NB4 (cell line): Measurements from ENCODE around the gene MSN.

ENCODE experiments used
- DNase-seq: peaks from one replicate; pipeline ENCODE4 v3.0.0; 2010; ENCODE audit warnings: low read depth
- H3K4me3 ChIP-seq: one replicate; pipeline ENCODE4 v1.5.1; 2011; ENCODE audit warnings: mild to moderate bottlenecking, low read depth, low read length, moderate library complexity
- MYC ChIP-seq: IDR thresholded peaks from 2 replicates; pipeline ENCODE4 v1.6.1; 2011; ENCODE audit warnings: low read depth, low read length
- POLR2A ChIP-seq: IDR thresholded peaks from 2 replicates; pipeline ENCODE4 v1.6.1; 2011; ENCODE audit warnings: mild to moderate bottlenecking; ENCODE audit not compliant: insufficient read length; ENCODE audit errors: extremely low read depth
- TF ChIP-seq, protein P1 (sequence below): IDR thresholded peaks from one replicate; pipeline ENCODE4 v1.5.1; 2012; ENCODE audit warnings: low read depth, low read length
- TF ChIP-seq, protein P2 (sequence below): IDR thresholded peaks from 2 replicates; pipeline ENCODE4 v1.6.1; 2011; ENCODE audit warnings: low read depth, low read length

Gene MSN

DNA sequence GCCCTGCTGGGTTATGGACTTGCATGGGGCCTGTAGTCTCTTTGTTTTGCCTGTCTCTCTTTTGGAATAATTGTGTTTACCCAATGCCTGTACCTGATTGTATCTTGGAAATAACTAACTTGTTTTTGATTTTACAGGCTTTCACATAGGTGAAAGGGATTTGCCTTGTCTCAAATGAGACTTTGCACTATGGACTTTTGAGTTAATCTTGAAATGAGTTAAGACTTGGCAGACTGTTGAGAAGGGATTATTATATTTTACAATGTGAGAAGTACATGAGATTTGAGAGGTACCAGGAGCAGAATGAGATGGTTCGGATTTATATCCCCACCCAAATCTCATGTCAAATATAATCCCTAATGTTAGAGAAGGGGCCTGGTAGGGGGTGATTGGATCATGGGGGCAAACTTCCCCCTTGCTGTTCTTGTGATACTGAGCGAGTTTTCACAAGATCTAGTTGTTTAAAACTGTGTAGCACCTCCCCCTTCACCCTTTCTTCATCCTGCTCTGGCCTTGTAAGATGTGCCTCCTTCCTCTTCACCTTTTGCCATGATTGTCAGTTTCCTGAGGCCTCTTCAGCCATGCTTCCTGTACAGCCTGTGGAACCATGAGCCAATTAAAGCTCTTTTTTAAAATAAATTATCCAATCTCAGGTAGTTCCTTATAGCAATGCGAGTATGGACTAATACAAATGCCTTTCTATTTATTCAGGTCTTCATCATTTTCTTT is 102.3 kb downstream of the MSN start:
- TF ChIP-seq, protein P1, sequence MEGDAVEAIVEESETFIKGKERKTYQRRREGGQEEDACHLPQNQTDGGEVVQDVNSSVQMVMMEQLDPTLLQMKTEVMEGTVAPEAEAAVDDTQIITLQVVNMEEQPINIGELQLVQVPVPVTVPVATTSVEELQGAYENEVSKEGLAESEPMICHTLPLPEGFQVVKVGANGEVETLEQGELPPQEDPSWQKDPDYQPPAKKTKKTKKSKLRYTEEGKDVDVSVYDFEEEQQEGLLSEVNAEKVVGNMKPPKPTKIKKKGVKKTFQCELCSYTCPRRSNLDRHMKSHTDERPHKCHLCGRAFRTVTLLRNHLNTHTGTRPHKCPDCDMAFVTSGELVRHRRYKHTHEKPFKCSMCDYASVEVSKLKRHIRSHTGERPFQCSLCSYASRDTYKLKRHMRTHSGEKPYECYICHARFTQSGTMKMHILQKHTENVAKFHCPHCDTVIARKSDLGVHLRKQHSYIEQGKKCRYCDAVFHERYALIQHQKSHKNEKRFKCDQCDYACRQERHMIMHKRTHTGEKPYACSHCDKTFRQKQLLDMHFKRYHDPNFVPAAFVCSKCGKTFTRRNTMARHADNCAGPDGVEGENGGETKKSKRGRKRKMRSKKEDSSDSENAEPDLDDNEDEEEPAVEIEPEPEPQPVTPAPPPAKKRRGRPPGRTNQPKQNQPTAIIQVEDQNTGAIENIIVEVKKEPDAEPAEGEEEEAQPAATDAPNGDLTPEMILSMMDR = no peak
- no peak for TF ChIP-seq MYC
- TF ChIP-seq POLR2A = no peak
- TF ChIP-seq, protein P2, sequence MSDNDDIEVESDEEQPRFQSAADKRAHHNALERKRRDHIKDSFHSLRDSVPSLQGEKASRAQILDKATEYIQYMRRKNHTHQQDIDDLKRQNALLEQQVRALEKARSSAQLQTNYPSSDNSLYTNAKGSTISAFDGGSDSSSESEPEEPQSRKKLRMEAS = no peak
- DNase-seq = no peak
- H3K4me3 ChIP-seq = no peak overlapping the region

DNA sequence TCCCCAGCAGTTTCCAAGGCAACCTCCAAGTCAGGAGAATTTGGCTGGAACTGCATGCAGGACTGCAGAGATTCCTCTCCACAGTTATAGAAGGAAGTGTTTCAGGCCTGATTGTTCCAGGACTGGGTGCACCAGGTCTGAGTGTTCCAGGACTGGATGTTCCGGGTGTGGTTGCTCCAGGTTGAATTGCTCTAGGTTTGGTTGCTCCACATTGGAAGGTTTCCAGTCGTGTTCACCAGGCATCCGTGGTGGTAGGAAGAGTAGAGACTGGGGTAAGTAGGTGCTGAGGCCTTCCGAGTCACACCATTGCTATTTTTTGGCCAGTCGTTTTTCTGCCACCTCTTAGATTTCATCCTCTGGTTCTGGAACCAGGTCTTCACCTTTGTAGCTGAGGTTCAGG is 105.4 kb downstream of the MSN start:
- H3K4me3 ChIP-seq = no peak overlapping the region
- DNase-seq = no peak
- TF ChIP-seq, protein P2 = no peak
- TF ChIP-seq MYC = no peak
- TF ChIP-seq, protein P1 = no peak
- no peak for TF ChIP-seq POLR2A

DNA sequence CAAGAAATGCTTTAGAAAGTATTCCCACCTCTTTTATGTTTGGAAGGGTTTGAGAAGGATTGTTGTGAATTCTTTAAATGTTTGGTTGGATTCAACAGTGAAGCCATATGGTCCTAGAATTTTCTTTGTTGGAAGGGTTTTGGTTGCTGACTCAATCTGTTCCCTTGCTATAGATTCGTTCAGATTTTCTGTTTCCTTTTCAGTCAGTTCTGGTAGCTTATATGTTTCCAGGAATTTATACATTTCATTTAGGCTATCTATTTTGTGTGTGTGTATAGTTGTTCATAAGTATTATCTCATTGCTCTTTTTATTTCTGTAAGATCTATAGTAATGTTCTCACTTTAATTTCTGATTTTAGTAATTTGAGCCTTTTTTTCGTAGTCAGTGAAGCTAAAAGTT is 114.4 kb downstream of the MSN start:
- no peak overlapping the region for H3K4me3 ChIP-seq
- no peak for TF ChIP-seq POLR2A
- TF ChIP-seq, protein P2 = no peak
- DNase-seq = no peak

DNA sequence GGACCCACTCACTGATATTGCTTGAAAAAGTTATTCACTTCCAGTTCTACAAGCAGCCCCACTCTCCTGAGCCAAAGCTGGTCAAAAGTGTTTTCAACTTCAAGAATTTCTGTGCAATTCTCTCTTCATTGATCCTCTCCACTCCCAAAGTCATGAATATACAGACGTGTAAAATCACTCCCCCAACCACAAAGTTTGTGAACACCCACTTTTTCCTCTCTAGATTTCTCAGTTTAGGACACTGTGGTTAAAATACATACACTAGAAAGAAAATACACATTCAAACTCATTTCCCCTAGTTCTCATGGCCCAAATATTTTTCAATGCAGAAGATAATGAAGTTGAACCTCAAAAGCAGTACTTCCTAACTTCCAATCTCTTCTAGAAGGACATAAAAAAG is 116.3 kb downstream of the MSN start:
- TF ChIP-seq, protein P2 = no peak
- TF ChIP-seq, protein P1 = no peak
- TF ChIP-seq MYC (no peak), POLR2A (no peak)
- no peak overlapping the region for H3K4me3 ChIP-seq
- DNase-seq = no peak
